Measurements from ENCODE around the gene SPDYE6.
"Not testable (repeated sequence)": the region's sequence is repeated elsewhere in the genome, so short reads cannot be mapped to it uniquely, and the experiment has no call there.

SPDYE6 gene

GRCh38 chr7:102356344-102356743, at the start of gene SPDYE6:
Gene SPDYE6 (minus strand): TSS chr7:102356444. CDS start chr7:102356023, 421 bp downstream.
- not testable (repeated sequence) for DNase-seq

GRCh38 chr7:102404862-102405188, 48.6 kb upstream of the SPDYE6 start:
- not testable (repeated sequence) for DNase-seq

- DNase-seq: peak; percentile 60 to 69
These were observed 48.0 kb upstream of the SPDYE6 start for GRCh38 chr7:102404005-102404861.

GRCh38 chr7:102403563-102403962, 47.3 kb upstream of the SPDYE6 start:
- DNase-seq: no peak

GRCh38 chr7:102400360-102400759, 44.1 kb upstream of the SPDYE6 start:
- DNase-seq: no peak

- DNase-seq: no peak
These were observed 42.3 kb upstream of the SPDYE6 start for GRCh38 chr7:102398543-102398942.

DNA sequence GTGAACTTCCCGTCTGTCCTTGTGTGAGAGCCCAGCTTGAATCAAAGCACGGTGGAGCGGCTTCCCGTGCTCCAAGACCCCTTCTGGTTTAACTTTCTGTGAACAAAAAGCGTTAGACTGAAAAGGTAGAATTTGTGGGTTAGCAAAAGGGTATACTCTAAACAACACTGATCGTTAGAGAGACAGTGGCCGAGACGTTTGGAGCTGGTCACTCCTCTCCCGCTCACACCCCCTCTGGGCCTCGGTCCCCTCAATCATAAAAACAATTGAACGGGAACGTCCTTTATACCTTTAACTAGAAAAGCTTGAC, 40.4 kb upstream of the SPDYE6 start:
- no peak for DNase-seq

GRCh38 chr7:102395873-102396709, 39.8 kb upstream of the SPDYE6 start, which contains the start of gene PRKRIP1:
Gene PRKRIP1 (plus strand): TSS chr7:102396363. CDS start chr7:102396412, 49 bp downstream.
- peak; percentile 94 to 97 for DNase-seq

DNA sequence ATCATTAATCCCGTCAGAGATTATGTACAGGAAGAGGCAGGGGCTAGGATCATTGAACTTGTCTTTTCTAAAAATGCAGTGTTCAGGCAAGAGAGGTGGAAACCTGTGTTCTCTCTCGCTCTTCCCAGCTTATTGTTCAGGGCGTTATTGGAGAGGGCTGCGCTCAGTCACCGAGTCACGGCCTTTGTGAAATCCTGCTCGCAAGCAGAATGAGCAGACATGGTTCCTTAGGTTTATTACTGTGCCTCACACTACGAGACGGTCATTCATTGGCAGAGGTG, 39.3 kb upstream of the SPDYE6 start:
- no peak for DNase-seq

GRCh38 chr7:102393467-102393866, 37.2 kb upstream of the SPDYE6 start:
- no peak for DNase-seq

GRCh38 chr7:102392330-102392729, 36.1 kb upstream of the SPDYE6 start:
- DNase-seq: no peak

DNA sequence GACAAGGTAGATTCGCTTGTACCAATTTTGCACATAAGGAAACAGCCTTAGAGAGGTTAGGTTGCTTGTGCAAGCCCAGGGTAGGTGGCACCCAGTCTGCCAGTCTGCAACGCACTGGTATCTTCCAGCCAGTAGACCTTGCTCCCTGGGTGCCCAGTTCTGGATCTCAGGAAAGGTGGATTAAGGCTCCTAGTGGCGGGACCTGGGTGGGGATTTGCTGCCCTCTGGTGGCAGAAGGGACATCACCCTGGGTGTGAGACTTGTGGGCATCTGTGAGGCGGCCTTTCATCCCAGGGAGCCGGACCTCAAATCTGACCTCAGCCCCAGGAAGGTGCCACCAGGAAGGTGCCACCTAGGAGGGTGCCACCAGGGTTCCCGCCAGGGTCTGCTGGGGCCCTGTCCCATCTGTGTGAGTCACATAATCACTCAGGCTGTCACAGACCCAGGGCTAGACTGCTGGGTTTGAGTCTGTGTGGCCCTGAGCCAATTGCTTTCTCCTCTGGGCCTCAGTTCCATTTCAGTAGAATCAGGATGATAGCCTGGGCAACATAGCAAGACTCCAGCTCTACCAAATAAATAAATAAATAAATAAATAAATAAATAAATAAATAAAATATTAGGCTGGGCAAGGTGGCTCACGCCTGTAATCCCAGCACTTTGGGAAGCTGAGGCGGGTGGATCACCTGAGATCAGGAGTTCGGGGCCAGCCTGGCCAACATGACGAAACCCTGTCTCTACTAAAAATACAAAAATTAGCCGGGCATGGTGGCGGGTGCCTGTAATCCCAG, 34.6 kb upstream of the SPDYE6 start:
- DNase-seq: peak; percentile 61 to 91

DNA sequence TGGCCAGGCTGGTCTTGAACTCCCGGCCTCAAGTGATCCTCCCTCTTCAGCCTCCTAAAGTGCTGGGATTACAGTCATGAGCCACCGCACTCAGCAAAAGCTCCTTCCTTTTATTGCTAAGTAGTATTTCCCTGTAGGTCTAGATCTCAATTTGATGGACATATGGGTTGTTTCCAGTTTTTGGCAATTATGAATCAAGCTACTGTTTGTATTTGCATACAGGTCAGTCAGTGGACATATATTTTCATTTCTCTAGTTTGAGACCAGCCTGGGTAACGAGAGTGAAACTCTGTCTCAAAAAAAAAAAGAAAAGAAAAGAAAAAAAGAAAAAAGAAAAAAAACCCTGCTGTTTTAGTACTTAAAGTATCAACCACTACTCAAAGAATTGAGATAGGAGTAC, 33.6 kb upstream of the SPDYE6 start:
- no peak for DNase-seq

GRCh38 chr7:102387064-102387463, 30.8 kb upstream of the SPDYE6 start:
- no peak for DNase-seq

DNA sequence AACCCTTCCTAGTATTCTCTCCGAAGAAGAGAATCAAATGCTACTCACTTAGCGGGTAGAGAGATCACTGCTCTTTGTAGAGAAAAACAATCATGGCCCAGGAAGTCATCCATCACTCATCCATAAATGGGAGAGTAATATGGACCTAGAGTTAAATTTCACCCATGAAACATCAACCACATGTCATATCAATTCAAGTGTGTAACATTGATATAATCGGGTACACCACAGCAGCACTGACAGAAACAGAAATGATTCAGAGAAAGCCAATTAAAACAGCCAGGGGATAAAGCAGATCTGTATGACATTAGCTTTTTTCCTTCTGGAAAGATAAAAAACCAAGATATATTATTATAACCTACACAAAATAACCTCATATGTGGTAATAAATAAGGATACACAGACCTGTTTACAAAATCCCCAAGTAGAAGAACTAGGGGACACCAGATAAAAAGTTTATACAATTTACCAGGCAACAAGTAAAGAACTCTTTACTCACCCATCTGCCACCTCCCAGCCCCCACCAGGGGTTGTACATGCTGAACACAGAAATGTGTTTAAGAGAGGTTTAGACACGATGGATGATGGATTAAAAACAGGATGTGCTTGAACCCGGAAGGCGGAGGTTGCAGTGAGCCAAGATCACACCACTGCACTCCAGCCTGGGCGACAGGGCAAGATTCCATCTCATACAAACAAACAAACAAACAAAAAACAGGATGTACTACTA, 25.6 kb upstream of the SPDYE6 start:
- DNase-seq: not testable (repeated sequence)

GRCh38 chr7:102380837-102381236, 24.6 kb upstream of the SPDYE6 start:
- DNase-seq: not testable (repeated sequence)

- DNase-seq: peak; percentile 30 to 45
These were observed 20.8 kb upstream of the SPDYE6 start for GRCh38 chr7:102376964-102377466.

- DNase-seq: not testable (repeated sequence)
These were observed 16.6 kb upstream of the SPDYE6 start for GRCh38 chr7:102372796-102373195.

- DNase-seq: not testable (repeated sequence)
These were observed 13.8 kb upstream of the SPDYE6 start for GRCh38 chr7:102370038-102370437.

DNA sequence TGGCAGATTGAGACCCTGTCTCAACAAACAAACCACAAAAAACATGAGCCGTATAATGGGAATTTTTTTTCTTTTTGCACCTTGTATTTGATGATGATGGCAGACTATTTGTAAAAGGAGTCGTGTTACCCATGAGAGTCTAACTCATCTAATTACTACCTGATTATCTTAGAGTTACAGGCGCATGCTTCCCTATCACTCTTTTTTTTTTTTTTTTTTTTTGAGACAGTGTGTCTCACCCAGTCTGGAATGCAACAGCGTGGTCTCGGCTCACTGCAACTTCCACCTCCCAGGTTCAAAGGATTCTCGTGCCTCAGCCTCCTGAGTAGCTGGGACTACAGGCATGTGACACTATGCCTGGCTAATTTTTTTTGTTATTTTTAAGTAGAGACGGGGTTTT, 9.1 kb upstream of the SPDYE6 start:
- not testable (repeated sequence) for DNase-seq

GRCh38 chr7:102364394-102364886, 8.2 kb upstream of the SPDYE6 start:
- DNase-seq: not testable (repeated sequence)
